HPDE6-E6E7 (cell line): ENCODE measurements around the gene FGD2.
"Not testable (repeated sequence)": the region's sequence is repeated elsewhere in the genome, so short reads cannot be mapped to it uniquely, and the experiment has no call there.

Experiments used
- DNase-seq: peaks from one replicate; pipeline ENCODE4 v3.0.0; 2011; ENCODE audit warnings: missing footprints; ENCODE audit errors: extremely low spot score

Gene FGD2

DNA sequence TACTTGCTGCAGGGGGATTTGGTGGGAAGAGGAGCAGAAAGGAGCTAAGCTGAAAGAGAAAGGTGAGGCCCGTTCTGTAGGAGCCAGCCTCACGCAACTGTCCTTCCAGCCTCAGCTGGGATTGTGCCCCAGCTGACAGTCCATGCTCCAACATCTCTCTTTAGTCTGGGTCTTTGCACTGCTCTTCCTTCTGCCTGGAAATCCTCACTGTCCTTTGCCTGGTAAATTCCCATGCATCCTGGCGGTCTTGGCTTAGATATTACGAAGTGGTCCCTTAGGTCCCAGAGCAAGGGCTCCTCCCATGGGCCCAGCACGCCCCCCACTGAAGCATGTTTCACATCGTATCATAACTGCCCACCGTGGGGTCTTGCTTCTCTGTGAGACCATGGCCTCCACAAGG, 52.2 kb downstream of the FGD2 start:
- DNase-seq: no peak

DNA sequence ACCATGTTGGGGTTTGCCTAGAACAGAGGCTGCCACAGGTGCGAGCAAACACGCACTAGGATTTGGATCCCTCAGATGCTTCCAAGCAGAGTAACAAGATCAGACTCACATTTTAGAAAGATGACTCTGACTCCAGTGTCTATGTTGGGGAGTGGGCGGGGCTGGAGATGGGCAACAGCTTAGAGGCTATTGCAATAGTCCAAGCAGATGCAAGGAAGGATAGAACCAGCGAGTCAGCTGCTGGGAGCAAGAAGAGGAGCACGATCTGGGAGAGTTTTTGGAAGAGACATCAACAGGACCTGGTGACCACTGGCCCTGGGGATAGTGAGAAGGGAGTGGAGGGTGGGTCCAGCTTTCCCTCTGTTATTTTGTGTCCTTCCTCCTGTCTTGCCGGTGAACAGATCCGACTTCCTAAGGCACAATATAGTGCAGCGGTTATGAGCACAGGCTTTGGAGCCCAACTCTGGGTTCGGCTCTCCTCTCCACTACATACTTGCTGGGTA, 52.7 kb downstream of the FGD2 start:
- no peak for DNase-seq

DNA sequence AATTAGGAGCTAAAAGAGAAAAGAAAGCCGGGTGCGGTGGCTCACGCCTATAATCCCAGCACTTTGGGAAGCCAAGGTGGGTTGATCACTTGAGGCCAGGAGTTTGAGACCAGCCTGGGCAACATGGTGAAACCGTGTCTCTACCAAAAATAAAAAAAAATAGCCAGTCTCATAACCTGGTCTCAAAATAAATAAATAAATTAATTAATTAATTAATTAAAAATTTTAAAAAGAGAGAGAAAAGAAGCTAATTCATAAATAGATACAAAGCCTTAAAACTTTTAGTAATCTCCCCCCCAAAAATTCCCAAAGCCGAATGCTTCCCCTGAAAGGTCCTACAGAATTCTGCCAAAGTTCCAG, 53.5 kb downstream of the FGD2 start:
- DNase-seq: not testable (repeated sequence)

DNA sequence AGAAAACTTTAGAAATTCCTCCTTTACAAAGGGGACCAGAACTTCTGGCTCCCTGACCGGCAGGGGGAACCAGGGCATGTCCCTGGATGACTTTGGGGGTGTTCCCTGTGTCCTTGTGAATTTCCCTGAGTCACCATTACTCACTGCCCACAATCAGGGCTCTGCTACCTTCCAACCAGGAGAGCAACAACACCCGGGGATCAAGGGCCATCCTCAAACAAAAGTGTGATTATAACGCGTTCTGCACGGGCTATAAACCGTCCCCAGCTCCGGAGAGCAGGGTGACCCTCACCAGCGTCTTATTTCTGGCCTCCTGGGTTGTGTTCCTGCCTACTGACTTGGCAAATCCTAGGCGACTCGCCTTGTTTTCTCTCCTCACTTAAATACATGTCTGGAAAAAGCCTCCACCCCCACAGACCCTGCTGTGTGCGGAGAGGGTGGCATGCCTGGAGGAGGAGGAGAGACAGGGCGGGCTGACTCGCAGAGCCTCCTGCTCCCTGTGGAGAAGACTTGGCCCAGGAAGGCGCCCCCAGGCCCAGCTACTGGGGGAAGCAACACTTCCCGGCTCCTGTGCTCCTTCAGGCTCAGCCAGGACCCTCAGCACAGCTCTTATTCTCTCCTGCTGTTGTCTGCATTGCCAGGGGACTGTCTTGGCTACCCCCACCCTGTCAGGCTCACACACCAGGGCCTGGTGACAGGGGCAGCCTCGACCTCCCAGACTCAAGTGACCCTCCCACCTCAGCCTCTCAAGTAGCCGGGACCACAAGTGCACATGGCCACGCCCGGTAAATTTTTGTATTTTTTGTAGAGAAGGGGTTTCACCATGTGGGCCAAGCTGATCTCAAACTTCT, 54.1 kb downstream of the FGD2 start:
- DNase-seq: peak; percentile 94

DNA sequence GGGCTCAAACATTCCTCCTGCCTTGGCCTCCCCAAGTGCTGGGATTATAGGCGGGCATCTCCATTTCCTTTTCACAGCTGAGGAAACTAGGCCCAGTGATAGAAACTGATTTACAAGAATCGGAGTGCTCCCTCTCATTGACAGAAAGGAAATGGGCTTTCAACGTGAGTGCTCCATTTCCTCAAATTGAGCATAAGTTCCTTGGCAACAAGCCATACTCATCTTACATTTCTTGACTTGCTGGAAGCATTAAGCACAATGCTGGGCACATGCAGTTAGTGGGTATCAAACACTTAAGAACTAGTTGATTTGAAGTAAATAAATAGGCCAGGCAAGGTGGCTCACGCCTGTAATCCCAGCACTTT, 54.7 kb downstream of the FGD2 start:
- no peak for DNase-seq

DNA sequence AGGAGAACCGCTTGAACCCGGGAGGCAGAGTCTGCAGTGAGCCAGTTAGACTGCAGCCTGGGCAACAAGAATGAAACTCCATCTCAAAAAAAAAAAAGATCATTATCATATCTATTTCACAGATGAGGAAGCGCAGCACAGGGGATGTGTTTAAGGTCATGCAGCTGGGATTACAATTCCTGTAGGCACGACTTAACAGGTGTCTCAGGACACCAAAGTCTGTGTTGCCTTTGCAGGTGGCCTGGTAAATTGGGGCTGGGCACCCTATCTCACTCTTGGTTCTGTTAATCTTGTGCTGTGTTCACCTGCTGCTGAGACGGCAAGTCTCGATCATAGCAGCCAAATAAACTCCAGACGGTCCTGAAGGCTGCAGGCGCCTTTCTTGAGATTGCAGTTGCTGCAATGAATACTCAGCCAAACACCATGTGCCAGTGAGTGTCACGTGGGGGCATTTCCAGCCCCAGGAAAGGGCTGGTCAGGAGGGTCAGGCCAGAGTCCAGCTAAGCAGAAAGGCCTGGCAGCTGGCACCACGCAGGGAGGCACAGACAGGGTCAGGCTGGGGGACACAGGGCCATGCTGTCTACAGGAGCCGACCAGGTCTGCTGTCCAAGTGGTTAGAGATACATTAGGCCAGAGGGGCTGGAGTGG, 55.8 kb downstream of the FGD2 start:
- DNase-seq: no peak

DNA sequence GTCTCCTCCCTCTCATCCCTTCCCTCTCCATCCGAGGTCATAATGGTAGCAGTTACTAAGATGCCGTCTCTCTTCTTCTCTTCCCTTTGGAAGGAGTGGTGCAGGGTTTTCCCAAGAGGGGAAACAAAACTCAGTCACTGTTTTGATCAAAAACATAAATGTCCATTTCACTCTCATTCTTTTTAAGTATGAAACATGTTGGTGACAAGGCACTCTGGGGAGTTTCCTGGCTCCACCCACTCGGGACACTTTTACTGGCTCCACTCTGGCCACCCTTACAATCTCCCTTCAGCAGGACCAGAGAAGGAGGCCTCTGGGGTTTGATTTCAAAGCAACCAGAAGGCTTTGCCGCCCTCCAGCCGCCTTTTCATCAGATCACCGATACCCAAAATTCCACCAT, 57.0 kb downstream of the FGD2 start:
- DNase-seq: no peak

DNA sequence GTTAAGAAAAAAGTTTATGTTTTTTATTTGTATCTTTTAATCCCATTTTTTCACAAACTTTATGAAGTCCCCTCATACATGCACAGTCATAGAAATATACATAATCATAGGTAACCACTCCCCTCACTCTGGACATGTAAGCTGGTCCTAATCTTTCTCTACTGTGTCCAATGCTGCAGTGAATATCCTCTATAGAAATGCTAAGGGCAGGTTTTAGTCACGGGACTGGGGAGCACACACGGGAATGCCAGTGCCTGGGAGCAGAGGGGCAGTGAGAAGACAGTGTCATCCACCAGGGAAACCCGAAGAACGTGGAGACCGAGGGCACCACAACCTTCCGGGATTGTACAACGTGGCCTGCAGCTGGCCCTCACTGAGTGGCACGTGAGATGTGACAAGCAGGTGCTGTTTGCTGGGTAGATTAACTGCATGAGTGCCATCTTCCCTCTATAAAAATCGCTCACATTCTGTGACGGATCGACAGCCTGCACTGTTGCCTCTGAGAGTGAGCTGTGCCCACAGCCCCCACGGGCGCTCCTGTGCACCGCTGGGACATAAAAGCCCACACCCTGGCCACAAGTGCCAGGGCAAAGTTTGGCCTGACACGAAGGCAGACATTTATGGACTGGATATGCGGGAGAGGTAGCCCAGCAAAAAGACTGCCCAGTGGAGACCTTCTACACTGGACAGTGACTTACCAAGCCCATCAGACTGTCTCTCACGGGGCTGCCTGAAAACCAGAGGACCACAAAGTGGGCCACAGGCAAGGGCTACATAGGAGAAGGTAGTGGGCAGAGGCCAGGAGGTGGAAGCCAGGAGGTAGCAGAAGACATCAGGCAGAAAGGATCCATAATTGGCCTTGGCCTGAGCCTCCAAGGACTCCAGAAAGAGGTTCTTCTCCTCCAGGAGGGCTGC, 63.2 kb downstream of the FGD2 start:
- DNase-seq: no peak

DNA sequence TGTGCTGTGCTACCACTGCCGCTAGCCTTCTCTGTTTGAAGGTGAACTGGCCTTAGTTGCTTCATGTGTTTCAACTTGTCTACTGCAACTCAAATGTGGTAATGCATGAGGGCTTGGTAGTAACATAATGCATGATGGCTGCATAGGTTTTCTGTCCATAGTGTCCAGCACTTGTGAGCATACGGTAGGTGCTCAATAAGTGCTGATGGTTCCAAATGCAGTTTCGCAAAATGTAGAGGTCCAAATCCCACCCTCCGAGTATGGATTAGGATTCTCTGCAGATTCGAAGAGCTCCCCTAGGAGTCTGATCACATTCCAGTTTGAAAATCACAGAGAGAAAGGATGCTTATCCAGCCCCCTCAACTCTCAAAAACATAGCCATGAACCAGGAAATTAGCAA, 64.2 kb downstream of the FGD2 start:
- no peak for DNase-seq

DNA sequence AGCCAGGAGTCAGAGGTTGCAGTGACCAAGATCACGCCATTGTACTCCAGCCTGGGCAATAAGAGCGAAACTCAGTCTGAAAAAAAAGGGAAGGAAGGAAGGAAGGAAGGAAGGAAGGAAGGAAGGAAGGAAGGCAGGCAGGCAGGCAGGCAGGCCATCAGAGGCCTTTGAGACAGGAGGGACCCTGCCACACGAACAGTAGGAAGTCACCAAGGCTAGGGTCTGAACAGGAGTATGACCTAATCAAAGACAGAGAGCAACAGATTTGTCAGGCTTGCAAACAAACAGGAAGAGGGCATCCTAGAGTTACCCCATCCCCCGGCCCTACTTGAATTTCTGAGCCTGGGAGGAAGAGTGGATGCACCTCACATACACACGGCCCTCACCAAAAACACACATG, 67.1 kb downstream of the FGD2 start:
- DNase-seq: no peak

DNA sequence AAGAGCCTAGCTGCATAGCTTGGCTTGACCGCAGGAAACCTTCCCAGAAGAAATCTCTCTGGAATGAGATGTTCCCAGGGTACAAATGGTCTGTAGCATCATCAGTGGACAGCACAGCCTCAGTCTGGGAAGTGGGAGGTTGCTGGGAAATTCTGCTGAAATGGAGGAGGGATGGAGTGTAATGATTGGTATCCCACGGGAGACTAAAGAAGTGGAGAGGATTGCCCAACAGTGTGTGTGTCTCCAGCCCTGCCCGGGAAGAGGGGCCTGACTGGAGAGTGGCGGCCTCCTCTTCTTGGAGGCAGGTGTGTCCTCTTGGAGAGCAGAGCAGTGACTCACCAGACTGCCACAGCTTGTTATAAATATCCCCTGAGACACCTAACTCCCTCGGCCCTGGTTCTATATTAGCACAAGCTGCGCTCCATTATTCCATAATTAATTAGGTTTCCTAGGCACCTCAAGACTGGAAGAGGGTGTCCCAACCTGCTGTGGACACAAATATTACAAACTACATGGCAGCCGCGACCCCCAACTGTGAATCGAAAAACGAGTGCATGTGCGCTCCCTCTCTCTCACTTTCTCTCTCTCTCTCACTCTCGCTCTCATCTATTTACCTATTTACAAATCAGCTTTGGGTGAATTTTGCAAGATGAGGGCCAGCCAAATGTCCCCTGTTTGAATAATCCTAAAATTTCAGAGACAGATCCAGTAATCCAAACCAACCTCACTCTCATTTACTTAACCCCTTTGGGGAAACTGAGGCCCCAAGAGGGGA, 68.8 kb downstream of the FGD2 start:
- peak; percentile 47 for DNase-seq

DNA sequence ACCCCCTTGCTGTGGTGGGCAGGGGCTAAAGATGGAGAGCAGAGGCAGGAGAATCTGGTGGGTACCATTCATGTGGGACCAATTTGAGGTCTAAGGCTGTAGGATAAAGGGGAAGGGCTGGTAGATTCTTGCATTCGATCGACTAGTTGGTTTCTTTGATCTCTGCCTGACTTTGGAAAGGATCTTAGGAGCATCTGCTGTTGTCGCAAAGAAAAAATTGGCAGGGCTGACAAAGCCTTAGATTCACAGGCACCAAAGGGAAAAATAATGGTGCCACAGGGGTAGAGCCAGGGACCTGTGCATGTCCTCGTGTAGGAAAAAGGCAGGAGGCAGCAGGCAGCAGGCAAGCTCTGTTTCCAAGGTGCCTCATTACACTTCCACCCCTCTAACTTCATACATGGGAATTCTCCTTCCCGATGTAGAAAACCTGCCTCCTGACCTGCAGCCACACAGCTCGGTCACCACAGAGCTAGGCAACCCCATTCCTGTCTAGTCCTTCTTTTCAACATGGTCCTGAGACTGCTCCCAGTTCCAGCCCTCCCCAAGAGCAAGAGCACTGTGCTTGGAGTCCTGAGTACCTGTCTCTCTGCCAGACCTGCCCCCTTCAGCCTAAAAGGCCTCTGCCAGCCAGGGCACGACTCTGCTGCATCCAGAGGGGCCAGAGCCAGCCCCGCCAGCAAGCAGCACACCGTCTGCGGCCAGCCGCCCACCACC, 71.9 kb downstream of the FGD2 start:
- no peak for DNase-seq

DNA sequence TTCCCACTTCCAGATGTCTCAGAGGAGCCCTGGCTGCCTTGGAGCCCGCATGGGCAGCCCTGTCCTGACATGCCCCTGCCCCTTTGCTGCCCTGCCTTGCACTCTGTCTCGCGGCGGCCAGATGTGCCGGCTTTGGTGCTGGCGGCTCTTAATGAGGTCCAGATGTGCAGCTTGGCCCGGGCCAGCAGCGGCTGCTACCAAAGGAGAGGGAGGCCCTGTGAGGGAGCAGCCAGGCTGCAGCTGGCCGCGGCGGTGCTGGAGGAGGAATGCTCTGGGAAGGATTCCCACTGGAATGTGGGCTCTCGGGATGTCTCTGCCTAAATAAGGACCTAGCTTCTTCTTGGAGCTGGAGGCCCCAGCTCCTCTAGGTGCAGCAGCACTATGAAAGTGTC, 72.4 kb downstream of the FGD2 start:
- no peak for DNase-seq
